Mucosa of descending colon (tissue), 3 donors: ENCODE results near the gene TJP3. TPM values are rescaled to one million over a fixed set of nuclear protein-coding genes. Genes with fewer than 3 reads are reported as not detected.

ENCODE experiments used
- ATAC-seq: fragments of 200-7000 bp; cut with Tn5 transposase; one replicate; pipeline ENCODE4 v1.9.1; 2020; ENCODE audit warnings: mild to moderate bottlenecking, moderate library complexity
- DNase-seq, 3 donors: peaks; one replicate each; pipeline ENCODE4 v3.0.0-alpha.2; 2020
- H3K36me3 ChIP-seq: fragments of 200-600 bp; one replicate; pipeline ENCODE4 v1.8.0; 2021; ENCODE audit warnings: low read depth, mild to moderate bottlenecking
- H3K4me1 ChIP-seq: fragments of 200-600 bp; one replicate; pipeline ENCODE4 v1.8.0; 2021; ENCODE audit warnings: low read depth, mild to moderate bottlenecking
- H3K4me3 ChIP-seq: fragments of 200-600 bp; one replicate; pipeline ENCODE4 v1.8.0; 2021; ENCODE audit warnings: mild to moderate bottlenecking
- H3K9me3 ChIP-seq: fragments of 200-600 bp; one replicate; pipeline ENCODE4 v1.8.0; 2021; ENCODE audit warnings: mild to moderate bottlenecking
- CTCF ChIP-seq: fragments of 200-600 bp; IDR thresholded peaks from one replicate; pipeline ENCODE4 v1.8.0; 2022; ENCODE audit warnings: antibody characterized with exemption, mild to moderate bottlenecking
- intact Hi-C, 2 donors: fragments of 100-400 bp; cut with DNase I in 1 of 2; cut with micrococcal nuclease in 1 of 2; formaldehyde crosslinking; loops; one replicate each; pipeline versions ENCODE4 v1.11.0 to v1.11.1; 2022; cut with DNase I, micrococcal nuclease
- total RNA-seq, 3 donors: library from RNA; stranded (reverse); fragmentation: NEBNext Ultra II Directional in 2 of 3; extraction: Animal tissue kit (Norgen Biotek cat#: 25700) in 2 of 3; gene quantifications; one replicate each; pipeline versions ENCODE4 v1.2.1 to v1.2.4, GENCODE V29; 2021 to 2023
- donor health status: DM: no; HTN: no; CAD: no; lungs with moderate emphysema.
- donor health status: DM: no; HTN: no; CAD: no.
- donor health status: DM: no; HTN: yes; CAD: no.

The TJP3 gene
- total RNA-seq, 3 donors from 2014 or later = 167 to 357 (median 285) TPM

GRCh38 chr19:3667037-3667638 is 41.0 kb upstream of the TJP3 start:
- intact Hi-C loops = loop anchor here in 1 of 2 donors (5.0 kb wide), 1 partner anchor 35 kb away; the partner anchor contains the start of gene PIP5K1C
- H3K4me1 ChIP-seq = peaks cover 14% of the 10 kb centered on the region

DNA sequence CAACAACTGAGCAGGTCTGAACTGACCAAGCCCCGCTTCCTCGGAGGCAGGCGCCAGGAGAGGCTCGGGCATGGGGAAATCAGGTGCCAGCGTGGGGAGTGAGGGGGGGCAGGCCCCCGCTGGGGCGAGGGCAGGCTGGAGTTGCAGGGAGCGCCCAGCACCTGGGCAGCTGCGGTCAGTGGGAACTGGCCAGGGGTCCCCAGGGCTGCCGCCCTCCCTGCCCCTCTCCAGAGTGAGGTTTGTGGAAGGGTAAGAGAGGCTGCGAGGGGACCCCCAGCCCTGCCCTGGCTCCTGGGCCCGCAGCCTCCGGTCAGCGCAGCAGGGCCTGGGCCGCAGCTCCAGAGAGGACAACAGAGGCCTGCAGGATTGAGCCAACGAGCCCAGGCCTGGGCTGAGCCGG is 40.4 kb upstream of the TJP3 start:
- H3K4me3 ChIP-seq = no peak overlapping the region
- no peak for DNase-seq
- intact Hi-C loops = loop anchor here in 1 of 2 donors (5.0 kb wide), 1 partner anchor 35 kb away; the partner anchor contains the start of gene PIP5K1C
- no peaks in the 10 kb centered on the region for H3K9me3 ChIP-seq
- no peaks in the 10 kb centered on the region for H3K36me3 ChIP-seq
- TF ChIP-seq CTCF = no peak
- peaks cover 15% of the 10 kb centered on the region for H3K4me1 ChIP-seq
- ATAC-seq = no peak

More at GRCh38 chr19:3667037-3667638, 41.0 kb upstream of the TJP3 start:
- Histone ChIP-seq H3K4me3 (no peak overlapping the region), H3K9me3 (no peaks in the 10 kb centered on the region), H3K36me3 (no peaks in the 10 kb centered on the region)
- no peak for ATAC-seq
- no peak for TF ChIP-seq CTCF
- DNase-seq = no peak

DNA sequence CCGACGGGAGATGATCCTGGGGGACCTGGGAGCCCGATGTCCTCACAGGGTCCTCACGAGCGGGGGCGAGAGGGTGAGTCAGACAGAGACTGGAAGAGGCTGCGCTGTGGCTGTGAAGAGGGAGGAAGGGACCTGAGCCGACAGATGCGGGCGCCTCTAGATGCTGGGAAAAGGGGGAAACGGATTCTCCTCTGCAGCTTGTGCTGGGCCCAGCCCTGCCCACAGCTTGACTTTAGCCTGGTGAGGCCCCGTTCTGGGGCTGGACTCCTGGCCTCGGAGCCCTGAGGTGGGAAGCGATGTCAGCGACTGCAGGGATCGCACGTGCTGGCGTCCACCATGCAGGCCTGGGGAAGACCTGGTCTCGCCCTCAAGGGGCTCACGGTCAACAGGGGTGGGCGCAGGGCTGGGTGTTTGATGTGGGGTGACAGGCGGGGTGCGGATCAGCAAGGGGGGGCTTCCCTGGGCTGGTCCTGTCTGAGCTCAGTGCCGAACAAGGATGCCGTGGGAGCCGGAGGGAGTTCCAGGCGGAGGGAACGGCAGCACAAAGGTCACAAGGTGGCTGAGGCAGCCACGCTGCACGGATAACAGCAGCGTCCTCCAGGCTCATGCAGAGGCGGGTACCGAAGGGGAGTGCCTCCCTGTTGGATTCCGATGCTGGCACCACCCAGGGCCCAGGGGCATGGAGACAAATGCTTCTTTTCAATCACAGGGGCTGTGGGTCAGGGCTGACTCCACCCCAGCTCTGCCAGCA is 39.7 kb upstream of the TJP3 start:
- TF ChIP-seq CTCF = no peak
- ATAC-seq = peak; percentile 4
- Histone ChIP-seq H3K4me3 (no peak overlapping the region), H3K9me3 (no peaks in the 10 kb centered on the region), H3K36me3 (no peaks in the 10 kb centered on the region), H3K4me1 (peaks cover 15% of the 10 kb centered on the region)
- intact Hi-C loops = loop anchor here in 1 of 2 donors (5.0 kb wide), 1 partner anchor 34 kb away; the partner anchor contains the start of gene PIP5K1C
- DNase-seq = no peak

DNA sequence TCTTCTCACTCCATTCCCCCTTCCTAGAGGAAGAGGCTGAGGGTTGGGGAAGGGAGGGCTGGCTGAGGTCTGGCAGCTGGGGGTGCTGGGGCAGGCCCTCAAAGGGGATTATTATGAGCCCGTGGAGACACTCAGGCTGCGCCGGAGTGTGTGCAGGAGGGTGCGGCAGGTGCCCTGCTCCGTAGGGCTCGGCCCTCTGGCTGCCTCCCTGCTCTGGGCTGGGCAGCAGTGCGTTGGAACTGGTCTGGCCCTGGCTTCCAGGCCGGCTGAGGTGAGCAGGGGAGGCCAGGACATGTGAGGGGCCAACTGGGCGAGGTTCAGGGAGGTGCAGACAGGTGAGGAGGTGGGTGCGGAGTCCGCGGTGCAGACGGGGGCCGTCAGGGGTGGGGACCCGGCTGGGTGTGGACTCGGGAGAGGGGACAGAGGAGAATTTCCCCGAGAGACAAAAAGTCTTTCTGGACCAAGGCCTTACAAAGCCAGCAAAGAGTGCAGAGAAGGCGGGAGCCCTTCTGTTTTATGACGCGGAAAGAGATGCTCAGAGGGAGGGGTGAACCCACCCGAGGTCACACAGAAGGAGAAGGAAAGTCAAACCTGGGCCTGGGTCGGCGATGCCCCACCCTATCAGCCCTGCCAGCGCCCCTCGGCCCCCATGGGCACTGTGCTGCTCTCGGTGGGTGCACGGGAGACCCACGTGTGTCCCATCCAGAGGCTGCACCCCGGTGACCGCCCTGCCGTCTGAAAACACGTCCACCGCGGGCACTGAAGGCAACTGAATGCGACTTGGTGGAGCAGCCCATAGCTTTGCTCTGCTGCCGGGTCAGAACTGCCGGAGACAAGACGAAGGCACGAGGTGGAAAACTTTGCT is 38.9 kb upstream of the TJP3 start:
- no peak for TF ChIP-seq CTCF
- no peaks in the 10 kb centered on the region for H3K36me3 ChIP-seq
- no peaks in the 10 kb centered on the region for H3K9me3 ChIP-seq
- peaks cover 15% of the 10 kb centered on the region for H3K4me1 ChIP-seq
- intact Hi-C loops = loop anchor here in 1 of 2 donors (5.0 kb wide), 1 partner anchor 33 kb away; the partner anchor contains the start of gene PIP5K1C
- DNase-seq (no peak), ATAC-seq (peak; percentile 20)
- H3K4me3 ChIP-seq = no peak overlapping the region
